ENCODE measurements around the gene DNAH17.

DNA sequence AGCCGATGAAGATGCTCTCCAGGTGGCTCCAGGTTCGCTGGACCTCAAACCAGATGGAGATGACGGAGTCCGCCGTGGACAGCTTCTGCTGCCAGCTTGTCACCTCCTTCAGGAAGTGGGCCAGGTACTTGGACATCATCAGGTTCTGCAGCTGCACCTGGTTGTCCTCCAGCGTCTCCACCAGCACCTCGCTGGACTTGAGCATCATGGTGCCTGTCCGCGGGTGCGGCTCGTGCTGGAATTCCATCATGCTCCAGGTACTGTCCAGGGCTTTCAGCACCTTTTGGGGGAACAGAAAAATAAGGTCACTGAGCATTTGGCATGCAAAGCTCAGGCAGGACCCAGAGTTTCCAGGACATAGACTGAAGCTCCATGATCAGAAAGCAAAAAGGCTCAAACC, 69.7 kb downstream of the DNAH17 start:
- TF ChIP-seq, protein P1, sequence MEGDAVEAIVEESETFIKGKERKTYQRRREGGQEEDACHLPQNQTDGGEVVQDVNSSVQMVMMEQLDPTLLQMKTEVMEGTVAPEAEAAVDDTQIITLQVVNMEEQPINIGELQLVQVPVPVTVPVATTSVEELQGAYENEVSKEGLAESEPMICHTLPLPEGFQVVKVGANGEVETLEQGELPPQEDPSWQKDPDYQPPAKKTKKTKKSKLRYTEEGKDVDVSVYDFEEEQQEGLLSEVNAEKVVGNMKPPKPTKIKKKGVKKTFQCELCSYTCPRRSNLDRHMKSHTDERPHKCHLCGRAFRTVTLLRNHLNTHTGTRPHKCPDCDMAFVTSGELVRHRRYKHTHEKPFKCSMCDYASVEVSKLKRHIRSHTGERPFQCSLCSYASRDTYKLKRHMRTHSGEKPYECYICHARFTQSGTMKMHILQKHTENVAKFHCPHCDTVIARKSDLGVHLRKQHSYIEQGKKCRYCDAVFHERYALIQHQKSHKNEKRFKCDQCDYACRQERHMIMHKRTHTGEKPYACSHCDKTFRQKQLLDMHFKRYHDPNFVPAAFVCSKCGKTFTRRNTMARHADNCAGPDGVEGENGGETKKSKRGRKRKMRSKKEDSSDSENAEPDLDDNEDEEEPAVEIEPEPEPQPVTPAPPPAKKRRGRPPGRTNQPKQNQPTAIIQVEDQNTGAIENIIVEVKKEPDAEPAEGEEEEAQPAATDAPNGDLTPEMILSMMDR (IDR thresholded peaks at IDR 0.05), result no peak
- TF ChIP-seq POLR2A (IDR thresholded peaks at IDR 0.05), result no peak
